Epidermal melanocyte (primary cell): Measurements from ENCODE around the gene ZRANB1.
A peak's percentile ranks its signal among the peaks of the same experiment; 100 is the strongest.

Experiments used
- DNase-seq: peaks from one replicate; pipeline ENCODE4 v3.0.0; 2011; ENCODE audit warnings: low spot score; ENCODE audit not compliant: insufficient read length

The ZRANB1 gene

GRCh38 chr10:125017547-125018298 lies 75.8 kb downstream of the ZRANB1 start:
- DNase-seq: no peak

GRCh38 chr10:125018576-125019143 lies 76.7 kb downstream of the ZRANB1 start:
- no peak for DNase-seq

- DNase-seq: no peak
Measured at GRCh38 chr10:125020386-125020785, 78.5 kb downstream of the ZRANB1 start.

- no peak for DNase-seq
Measured at GRCh38 chr10:125020871-125021270, 78.9 kb downstream of the ZRANB1 start.

- no peak for DNase-seq
Measured at GRCh38 chr10:125021686-125022344, 79.9 kb downstream of the ZRANB1 start.

- DNase-seq: no peak
Measured at GRCh38 chr10:125022671-125023070, 80.7 kb downstream of the ZRANB1 start.

- peak; percentile 35 for DNase-seq
Measured at GRCh38 chr10:125023255-125023654, 81.3 kb downstream of the ZRANB1 start.

- DNase-seq: peak; percentile 41
Measured at GRCh38 chr10:125023862-125024496, 82.1 kb downstream of the ZRANB1 start.

GRCh38 chr10:125024497-125025234 lies 82.7 kb downstream of the ZRANB1 start:
- DNase-seq: no peak

- no peak for DNase-seq
Measured at GRCh38 chr10:125025341-125025740, 83.4 kb downstream of the ZRANB1 start.

GRCh38 chr10:125026036-125026931 lies 84.4 kb downstream of the ZRANB1 start:
- no peak for DNase-seq

- no peak for DNase-seq
Measured at GRCh38 chr10:125026974-125027735, 85.2 kb downstream of the ZRANB1 start.

GRCh38 chr10:125027871-125028869 lies 86.2 kb downstream of the ZRANB1 start:
- DNase-seq: no peak

- DNase-seq: no peak
Measured at GRCh38 chr10:125029584-125030242, 87.8 kb downstream of the ZRANB1 start.

GRCh38 chr10:125030567-125031197 lies 88.8 kb downstream of the ZRANB1 start:
- no peak for DNase-seq

- no peak for DNase-seq
Measured at GRCh38 chr10:125032474-125033020, 90.6 kb downstream of the ZRANB1 start.
